Breast epithelium (tissue), 4 donors: ENCODE results near the gene NAV2. TPM values are rescaled to one million over a fixed set of nuclear protein-coding genes. Genes with fewer than 3 reads are reported as not detected.

Experiments
- DNase-seq, 2 donors: peaks; one replicate each; pipeline ENCODE4 v3.0.0-alpha.2; 2019; ENCODE audit warnings: low spot score in 2 of 2
- H3K27ac ChIP-seq, 2 donors: fragments of 200-600 bp; sonication (generic) in 1 of 2; one replicate each; pipeline ENCODE4 v1.5.1; 2016 to 2019; ENCODE audit warnings: mild to moderate bottlenecking in 1 of 2
- H3K27me3 ChIP-seq, 2 donors: fragments of 200-600 bp; sonication (generic) in 1 of 2; one replicate each; pipeline versions ENCODE4 v1.5.1 to v1.6.0; 2017 to 2019; ENCODE audit warnings: control low read depth in 1 of 2, mild to moderate bottlenecking in 1 of 2
- H3K36me3 ChIP-seq: fragments of 200-600 bp; one replicate; pipeline ENCODE4 v1.5.1; 2019
- H3K4me1 ChIP-seq, 2 donors: fragments of 200-600 bp; sonication (generic); one replicate each; pipeline ENCODE4 v1.5.1; 2016 to 2019; ENCODE audit warnings: control low read depth in 1 of 2
- H3K4me3 ChIP-seq, 3 donors: fragments of 200-600 bp; sonication (generic); 1 replicate in 2 of 3; 2 replicates in 1 of 3; pipeline ENCODE4 v1.5.1; 2016 to 2019; ENCODE audit warnings: mild to moderate bottlenecking in 3 of 3, moderate library complexity in 2 of 3
- H3K9me3 ChIP-seq, 2 donors: fragments of 200-600 bp; sonication (generic) in 1 of 2; one replicate each; pipeline ENCODE4 v1.5.1; 2016 to 2019; ENCODE audit warnings: control low read depth in 1 of 2
- POLR2A ChIP-seq: fragments of 450-650 bp; IDR thresholded peaks from one replicate; pipeline ENCODE4 v1.6.1; 2016; ENCODE audit warnings: antibody characterized with exemption, mild to moderate bottlenecking, moderate library complexity
- POLR2AphosphoS5 ChIP-seq, 3 donors: sonication (generic); formaldehyde crosslinking; IDR thresholded peaks; one replicate each; pipeline ENCODE4 v1.6.1; 2017; ENCODE audit warnings: antibody characterized with exemption in 3 of 3
- intact Hi-C: fragments of 100-400 bp; cut with DNase I; formaldehyde crosslinking; loops from one replicate; pipeline ENCODE4 v1.15.1; 2023; ENCODE audit warnings: low total_unique reads
- total RNA-seq, 3 donors: library from RNA; depleted of rRNA; stranded (reverse); fragments of >200 nt; gene quantifications; one replicate each; pipeline ENCODE4 v1.1.0, GENCODE V29; 2016
- TF ChIP-seq, protein P1 (sequence below), 3 donors: fragments of 450-650 bp; IDR thresholded peaks; one replicate each; pipeline ENCODE4 v1.5.1; 2016 to 2017; ENCODE audit warnings: antibody characterized with exemption in 3 of 3, mild to moderate bottlenecking in 3 of 3, moderate library complexity in 3 of 3

Gene NAV2
- total RNA-seq, 3 donors from 2014 or later = 28.2 to 61.8 (median 31.4) TPM

DNA sequence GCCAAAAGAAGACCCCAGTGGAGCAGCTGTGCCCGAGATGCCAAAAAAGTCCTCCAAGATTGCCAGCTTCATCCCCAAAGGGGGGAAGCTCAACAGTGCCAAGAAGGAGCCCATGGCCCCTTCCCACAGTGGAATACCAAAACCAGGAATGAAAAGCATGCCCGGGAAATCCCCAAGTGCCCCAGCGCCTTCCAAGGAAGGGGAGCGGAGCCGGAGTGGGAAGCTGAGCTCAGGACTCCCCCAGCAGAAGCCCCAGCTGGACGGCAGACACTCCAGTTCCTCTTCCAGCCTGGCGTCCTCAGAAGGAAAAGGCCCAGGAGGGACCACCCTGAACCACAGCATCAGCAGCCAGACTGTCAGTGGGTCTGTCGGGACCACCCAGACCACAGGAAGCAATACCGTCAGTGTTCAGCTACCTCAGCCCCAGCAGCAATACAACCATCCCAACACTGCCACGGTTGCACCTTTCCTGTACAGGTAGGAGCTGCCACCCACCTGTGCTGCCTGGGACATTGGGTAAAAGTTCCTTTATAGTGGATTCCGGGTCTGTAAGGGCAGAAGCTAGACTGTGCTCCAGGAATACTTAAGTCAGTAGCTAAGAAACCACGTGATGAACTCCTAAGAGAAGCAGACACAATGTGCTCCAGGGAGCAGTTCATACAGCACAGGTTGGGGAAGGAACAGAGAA is 221.3 kb downstream of the NAV2 start:
- H3K4me3 ChIP-seq = peak overlapping the region in 1 of 3 donors; percentile 21
- no peaks in the 10 kb centered on the region for H3K36me3 ChIP-seq
- peaks cover 3 to 9% of the 10 kb centered on the region in 2 donors for H3K4me1 ChIP-seq
- peak overlapping the region in 1 of 2 donors; percentile 10 for H3K27ac ChIP-seq
- no peaks in the 10 kb centered on the region for H3K27me3 ChIP-seq
- no peak for DNase-seq
- intact Hi-C loops = no loop called here
- TF ChIP-seq, protein P1, sequence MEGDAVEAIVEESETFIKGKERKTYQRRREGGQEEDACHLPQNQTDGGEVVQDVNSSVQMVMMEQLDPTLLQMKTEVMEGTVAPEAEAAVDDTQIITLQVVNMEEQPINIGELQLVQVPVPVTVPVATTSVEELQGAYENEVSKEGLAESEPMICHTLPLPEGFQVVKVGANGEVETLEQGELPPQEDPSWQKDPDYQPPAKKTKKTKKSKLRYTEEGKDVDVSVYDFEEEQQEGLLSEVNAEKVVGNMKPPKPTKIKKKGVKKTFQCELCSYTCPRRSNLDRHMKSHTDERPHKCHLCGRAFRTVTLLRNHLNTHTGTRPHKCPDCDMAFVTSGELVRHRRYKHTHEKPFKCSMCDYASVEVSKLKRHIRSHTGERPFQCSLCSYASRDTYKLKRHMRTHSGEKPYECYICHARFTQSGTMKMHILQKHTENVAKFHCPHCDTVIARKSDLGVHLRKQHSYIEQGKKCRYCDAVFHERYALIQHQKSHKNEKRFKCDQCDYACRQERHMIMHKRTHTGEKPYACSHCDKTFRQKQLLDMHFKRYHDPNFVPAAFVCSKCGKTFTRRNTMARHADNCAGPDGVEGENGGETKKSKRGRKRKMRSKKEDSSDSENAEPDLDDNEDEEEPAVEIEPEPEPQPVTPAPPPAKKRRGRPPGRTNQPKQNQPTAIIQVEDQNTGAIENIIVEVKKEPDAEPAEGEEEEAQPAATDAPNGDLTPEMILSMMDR (IDR thresholded peaks at IDR 0.05) = no peak
- TF ChIP-seq POLR2AphosphoS5 (IDR thresholded peaks at IDR 0.05) (no peak), POLR2A (no peak)
- H3K9me3 ChIP-seq = no peaks in the 10 kb centered on the region

DNA sequence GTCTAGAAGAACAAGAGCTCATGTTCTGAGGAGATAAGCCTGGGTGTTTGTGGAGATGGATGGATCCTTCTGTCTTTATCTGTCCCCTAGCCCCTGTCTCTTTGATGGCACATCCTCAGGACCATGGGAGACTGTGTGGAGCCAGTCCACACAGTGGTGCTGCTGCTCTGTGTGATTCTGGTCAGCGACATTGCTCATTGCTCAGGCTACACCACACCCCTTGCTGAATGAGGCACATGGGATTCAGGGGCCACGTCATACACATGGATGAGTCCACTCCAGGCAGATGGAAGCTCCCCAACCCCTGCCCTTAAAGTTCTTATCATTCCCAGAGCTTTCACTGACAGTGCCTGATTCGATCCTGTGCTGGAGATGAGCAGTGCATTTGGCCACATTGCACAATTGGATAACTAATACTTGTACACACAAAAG is 222.2 kb downstream of the NAV2 start:
- H3K9me3 ChIP-seq = no peaks in the 10 kb centered on the region
- no peak for DNase-seq
- no peak for TF ChIP-seq POLR2A
- intact Hi-C loops = no loop called here
- H3K4me3 ChIP-seq = peak overlapping the region in 1 of 3 donors; percentile 21
- no peaks in the 10 kb centered on the region for H3K36me3 ChIP-seq
- H3K27ac ChIP-seq = peak overlapping the region in 1 of 2 donors; percentile 10
- peaks cover 3 to 9% of the 10 kb centered on the region in 2 donors for H3K4me1 ChIP-seq
- no peaks in the 10 kb centered on the region for H3K27me3 ChIP-seq

DNA sequence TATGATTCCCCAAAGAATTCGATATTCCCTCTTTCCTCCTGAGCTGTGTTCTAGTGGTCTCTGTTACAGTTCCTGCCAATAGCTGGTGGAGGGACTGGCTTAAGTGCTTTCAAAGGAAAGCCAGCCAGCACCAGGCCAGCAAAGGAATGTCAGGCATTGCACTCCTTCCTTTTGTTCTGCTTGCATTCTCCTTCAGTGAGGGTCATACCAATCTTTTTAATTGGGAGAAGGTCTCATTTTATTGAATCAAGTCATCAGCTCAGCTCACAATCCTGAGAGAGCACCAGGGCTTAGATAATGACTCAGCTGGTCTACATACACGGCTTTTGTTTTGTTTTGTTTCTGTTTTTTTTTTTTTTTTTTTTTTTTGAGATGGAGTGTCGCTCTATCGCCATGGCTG is 222.9 kb downstream of the NAV2 start:
- no peak for DNase-seq
- no peaks in the 10 kb centered on the region for H3K27me3 ChIP-seq
- H3K4me1 ChIP-seq = peaks cover 3 to 9% of the 10 kb centered on the region in 2 donors
- H3K27ac ChIP-seq = no peak overlapping the region
- no peak overlapping the region for H3K4me3 ChIP-seq
- no peaks in the 10 kb centered on the region for H3K9me3 ChIP-seq
- TF ChIP-seq POLR2A (no peak), POLR2AphosphoS5 (IDR thresholded peaks at IDR 0.05) (no peak)
- TF ChIP-seq, protein P1 (IDR thresholded peaks at IDR 0.05) = no peak
- H3K36me3 ChIP-seq = no peaks in the 10 kb centered on the region
- intact Hi-C loops = no loop called here

DNA sequence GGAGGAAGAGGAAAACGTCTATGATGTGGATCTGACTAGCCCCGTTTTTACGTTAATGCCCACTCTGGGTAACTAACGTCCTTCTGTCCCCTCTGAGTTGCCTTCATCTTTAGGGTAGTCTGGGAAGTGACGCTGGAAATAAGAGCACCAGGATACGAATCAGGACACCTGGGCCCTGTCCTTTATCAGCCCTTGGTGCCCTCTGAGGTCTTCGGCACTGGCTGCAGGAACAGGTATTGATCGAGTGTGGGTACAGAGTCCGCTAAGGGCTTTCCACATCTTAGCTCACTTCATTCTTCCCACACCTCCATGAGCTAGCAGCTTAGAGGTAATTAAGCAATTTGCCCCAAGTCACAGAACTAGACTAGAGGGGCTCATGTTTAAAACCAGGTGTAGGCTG is 223.8 kb downstream of the NAV2 start:
- no peaks in the 10 kb centered on the region for H3K36me3 ChIP-seq
- no peak for TF ChIP-seq POLR2AphosphoS5 (IDR thresholded peaks at IDR 0.05)
- TF ChIP-seq, protein P1 (IDR thresholded peaks at IDR 0.05) = no peak
- no peak for TF ChIP-seq POLR2A
- no peaks in the 10 kb centered on the region for H3K9me3 ChIP-seq
- no peaks in the 10 kb centered on the region for H3K27me3 ChIP-seq
- no peak for DNase-seq
- intact Hi-C loops = no loop called here
- no peak overlapping the region for H3K27ac ChIP-seq
- peaks cover 3 to 4% of the 10 kb centered on the region in 2 donors for H3K4me1 ChIP-seq
- H3K4me3 ChIP-seq = no peak overlapping the region

DNA sequence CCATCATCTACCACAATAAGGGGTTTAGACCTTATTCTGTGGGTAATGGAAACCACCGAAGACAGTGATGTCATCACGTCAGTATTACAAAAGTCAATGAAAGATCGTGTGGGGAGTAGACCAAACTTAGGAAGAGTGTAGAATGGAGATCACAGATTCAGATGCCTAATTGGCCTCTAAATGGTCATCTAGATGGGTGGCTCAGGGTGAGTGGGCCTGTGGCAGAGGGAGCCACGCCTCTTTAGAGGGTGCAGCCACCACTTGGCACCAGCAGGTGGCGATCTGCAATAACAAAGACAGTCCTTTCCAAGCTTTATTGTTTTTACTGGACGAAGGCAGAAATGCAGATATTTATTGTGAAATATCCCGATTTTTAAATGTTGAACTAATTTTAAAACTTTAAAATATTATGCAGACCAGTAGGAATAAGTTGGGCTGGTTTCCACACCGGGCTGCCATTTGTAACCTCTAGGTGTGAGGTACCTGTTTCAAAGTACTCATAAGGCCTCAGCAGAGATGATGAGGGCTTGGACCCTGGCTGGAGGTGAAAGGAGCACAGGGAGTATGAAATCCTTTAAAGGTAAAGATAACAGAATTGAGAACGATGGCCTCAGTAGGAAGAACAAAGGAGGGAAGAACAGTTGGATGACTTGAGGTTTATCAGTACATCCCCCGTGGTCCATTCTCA is 225.7 kb downstream of the NAV2 start:
- no peak overlapping the region for H3K4me3 ChIP-seq
- intact Hi-C loops = no loop called here
- peaks cover 3 to 4% of the 10 kb centered on the region in 2 donors for H3K4me1 ChIP-seq
- no peaks in the 10 kb centered on the region for H3K36me3 ChIP-seq
- peak overlapping the region; percentile 33 to 57 for H3K27ac ChIP-seq
- TF ChIP-seq POLR2AphosphoS5 (IDR thresholded peaks at IDR 0.05) (no peak), POLR2A (no peak)
- TF ChIP-seq, protein P1 (IDR thresholded peaks at IDR 0.05) = peak; percentile 21 to 52 (median 48)
- H3K27me3 ChIP-seq = no peaks in the 10 kb centered on the region
- no peaks in the 10 kb centered on the region for H3K9me3 ChIP-seq
- no peak for DNase-seq
